Activated naive CD8-positive, alpha-beta T cell treated with anti-CD3 and anti-CD28 coated beads for 36 hours (primary cell): ENCODE measurements around the gene CDKN2B. TPM values are rescaled to one million over a fixed set of nuclear protein-coding genes. Genes with fewer than 3 reads are reported as not detected.
A peak's percentile ranks its signal among the peaks of the same experiment; 100 is the strongest.

Experiments
- DNase-seq: peaks from one replicate; pipeline ENCODE4 v3.0.0; 2021
- H3K27ac Mint-ChIP-seq: one replicate; pipeline ENCODE4 v1.8.0; 2022; ENCODE audit warnings: mild to moderate bottlenecking, moderate library complexity, mixed read lengths
- H3K27me3 Mint-ChIP-seq: one replicate; pipeline ENCODE4 v1.8.0; 2022; ENCODE audit warnings: mild to moderate bottlenecking, mixed read lengths
- H3K36me3 Mint-ChIP-seq: one replicate; pipeline ENCODE4 v1.8.0; 2021; ENCODE audit warnings: mild to moderate bottlenecking, mixed read lengths
- H3K4me1 Mint-ChIP-seq: one replicate; pipeline ENCODE4 v1.8.0; 2021; ENCODE audit warnings: mixed read lengths
- H3K4me3 Mint-ChIP-seq: one replicate; pipeline ENCODE4 v1.8.0; 2022; ENCODE audit warnings: mild to moderate bottlenecking, moderate library complexity, mixed read lengths
- H3K9me3 Mint-ChIP-seq: one replicate; pipeline ENCODE4 v1.8.0; 2022; ENCODE audit warnings: mixed read lengths
- total RNA-seq, 2 experiments: library from RNA; stranded (reverse); gene quantifications; one replicate each; pipeline ENCODE4 v1.2.3, GENCODE V29; 2021

Gene CDKN2B
- total RNA-seq, 2 experiments from 2014 or later = not detected

GRCh38 chr9:21993893-21994555 lies 15.1 kb downstream of the CDKN2B start, which contains the start of gene CDKN2A:
Gene CDKN2A, minus strand, starts transcription at chr9:21994392.
- Mint-ChIP-seq H3K27me3 (peaks cover 71% of the 10 kb centered on the region), H3K36me3 (peaks cover 12% of the 10 kb centered on the region), H3K27ac (peak within 1 kb of the TSS; percentile 87)

GRCh38 chr9:21993007-21993406 lies 16.1 kb downstream of the CDKN2B start:
- Mint-ChIP-seq H3K4me3 (peak overlapping the region; percentile 70), H3K4me1 (peaks cover 11% of the 10 kb centered on the region), H3K27me3 (peaks cover 72% of the 10 kb centered on the region), H3K36me3 (peaks cover 12% of the 10 kb centered on the region), H3K27ac (no peak overlapping the region), H3K9me3 (peaks cover 14% of the 10 kb centered on the region)
- DNase-seq = no peak

More at GRCh38 chr9:21993893-21994555, 15.1 kb downstream of the CDKN2B start, which contains the start of gene CDKN2A:
- Mint-ChIP-seq H3K4me3 (peak within 1 kb of the TSS; percentile 93), H3K9me3 (peaks cover 14% of the 10 kb centered on the region), H3K4me1 (peaks cover 11% of the 10 kb centered on the region)
- DNase-seq = peak; percentile 52

- Mint-ChIP-seq H3K27me3 (peaks cover 72% of the 10 kb centered on the region), H3K9me3 (peaks cover 9% of the 10 kb centered on the region), H3K4me3 (no peak overlapping the region), H3K27ac (no peak overlapping the region), H3K4me1 (peaks cover 14% of the 10 kb centered on the region), H3K36me3 (peaks cover 10% of the 10 kb centered on the region)
- no peak for DNase-seq
Measured at GRCh38 chr9:21991072-21991959, 17.8 kb downstream of the CDKN2B start.

- Mint-ChIP-seq H3K27me3 (peaks cover 77% of the 10 kb centered on the region), H3K4me1 (peaks cover 14% of the 10 kb centered on the region), H3K4me3 (no peak overlapping the region), H3K27ac (no peak overlapping the region), H3K36me3 (peaks cover 9% of the 10 kb centered on the region), H3K9me3 (peaks cover 7% of the 10 kb centered on the region)
- DNase-seq = no peak
Measured at GRCh38 chr9:21989440-21990189, 19.5 kb downstream of the CDKN2B start.

GRCh38 chr9:21988056-21988990 lies 20.8 kb downstream of the CDKN2B start:
- Mint-ChIP-seq H3K27ac (no peak overlapping the region), H3K9me3 (peaks cover 7% of the 10 kb centered on the region), H3K4me1 (peaks cover 8% of the 10 kb centered on the region), H3K36me3 (peaks cover 9% of the 10 kb centered on the region), H3K4me3 (no peak overlapping the region), H3K27me3 (peaks cover 81% of the 10 kb centered on the region)
- no peak for DNase-seq

GRCh38 chr9:21985964-21986667 lies 23.0 kb downstream of the CDKN2B start:
- no peak overlapping the region for H3K4me3 Mint-ChIP-seq
- no peak for DNase-seq
- H3K27me3 Mint-ChIP-seq = peaks cover 95% of the 10 kb centered on the region
- H3K27ac Mint-ChIP-seq = no peak overlapping the region
- peaks cover 8% of the 10 kb centered on the region for H3K4me1 Mint-ChIP-seq
- peaks cover 9% of the 10 kb centered on the region for H3K36me3 Mint-ChIP-seq
- peaks cover 7% of the 10 kb centered on the region for H3K9me3 Mint-ChIP-seq

GRCh38 chr9:21984101-21984500 lies 25.0 kb downstream of the CDKN2B start:
- Mint-ChIP-seq H3K36me3 (peaks cover under 1% of the 10 kb centered on the region), H3K27ac (no peak overlapping the region), H3K27me3 (peaks cover 94% of the 10 kb centered on the region), H3K9me3 (peaks cover 2% of the 10 kb centered on the region), H3K4me1 (peaks cover 2% of the 10 kb centered on the region), H3K4me3 (no peak overlapping the region)
- no peak for DNase-seq

- H3K4me3 Mint-ChIP-seq = no peak overlapping the region
- H3K4me1 Mint-ChIP-seq = peaks cover 2% of the 10 kb centered on the region
- H3K27ac Mint-ChIP-seq = no peak overlapping the region
- peaks cover 94% of the 10 kb centered on the region for H3K27me3 Mint-ChIP-seq
- no peak for DNase-seq
- peaks cover 2% of the 10 kb centered on the region for H3K9me3 Mint-ChIP-seq
- no peaks in the 10 kb centered on the region for H3K36me3 Mint-ChIP-seq
Measured at GRCh38 chr9:21983561-21983935, 25.6 kb downstream of the CDKN2B start.

GRCh38 chr9:21982861-21983560 lies 26.1 kb downstream of the CDKN2B start:
- Mint-ChIP-seq H3K9me3 (peaks cover 2% of the 10 kb centered on the region), H3K4me3 (no peak overlapping the region), H3K36me3 (no peaks in the 10 kb centered on the region), H3K27ac (no peak overlapping the region), H3K4me1 (peaks cover 2% of the 10 kb centered on the region), H3K27me3 (peaks cover 92% of the 10 kb centered on the region)
- DNase-seq = no peak

GRCh38 chr9:21982391-21982790 lies 26.7 kb downstream of the CDKN2B start:
- H3K27me3 Mint-ChIP-seq = peaks cover 92% of the 10 kb centered on the region
- H3K27ac Mint-ChIP-seq = no peak overlapping the region

GRCh38 chr9:21976334-21976875 lies 32.7 kb downstream of the CDKN2B start:
- peaks cover 18% of the 10 kb centered on the region for H3K4me1 Mint-ChIP-seq
- H3K36me3 Mint-ChIP-seq = peaks cover under 1% of the 10 kb centered on the region
- DNase-seq = no peak
- H3K27ac Mint-ChIP-seq = no peak overlapping the region
- H3K4me3 Mint-ChIP-seq = no peak overlapping the region
- H3K27me3 Mint-ChIP-seq = peaks cover 95% of the 10 kb centered on the region
- peaks cover 2% of the 10 kb centered on the region for H3K9me3 Mint-ChIP-seq

More at GRCh38 chr9:21982391-21982790, 26.7 kb downstream of the CDKN2B start:
- H3K36me3 Mint-ChIP-seq = no peaks in the 10 kb centered on the region
- DNase-seq = no peak
- H3K4me1 Mint-ChIP-seq = peaks cover 2% of the 10 kb centered on the region
- no peak overlapping the region for H3K4me3 Mint-ChIP-seq
- peaks cover 2% of the 10 kb centered on the region for H3K9me3 Mint-ChIP-seq

GRCh38 chr9:21974722-21975409 lies 34.2 kb downstream of the CDKN2B start:
- Mint-ChIP-seq H3K4me1 (peaks cover 21% of the 10 kb centered on the region), H3K9me3 (peaks cover 10% of the 10 kb centered on the region), H3K27me3 (peaks cover 97% of the 10 kb centered on the region), H3K27ac (peak overlapping the region; percentile 13), H3K4me3 (peak overlapping the region; percentile 78), H3K36me3 (peaks cover 9% of the 10 kb centered on the region)
- peak; percentile 40 for DNase-seq
